GM23338 (cell line): ENCODE data around the gene OXT. TPM values are rescaled to one million over a fixed set of nuclear protein-coding genes. Genes with fewer than 3 reads are reported as not detected.

Source experiments
- ATAC-seq: fragments of 200-7000 bp; cut with Tn5 transposase; 3 replicates; pipeline ENCODE4 v1.9.1; 2020
- DNase-seq: peaks from one replicate; pipeline ENCODE4 v3.0.0-alpha.2; 2015; ENCODE audit warnings: low spot score
- H2AFZ ChIP-seq: fragments of 200-600 bp; sonication (generic); 2 replicates; pipeline ENCODE4 v1.8.0; 2016; ENCODE audit warnings: antibody characterized with exemption, mild to moderate bottlenecking, moderate library complexity
- H3F3A ChIP-seq: fragments of 200-600 bp; sonication (generic); replicated peaks from 2 replicates; pipeline ENCODE4 v1.8.0; 2017; ENCODE audit warnings: antibody characterized with exemption, mixed run types, low read depth
- H3K27ac ChIP-seq: fragments of 200-600 bp; sonication (generic); 2 replicates; pipeline ENCODE4 v1.6.1; 2016; ENCODE audit warnings: low read depth
- H3K27me3 ChIP-seq: fragments of 200-600 bp; sonication (generic); 2 replicates; pipeline ENCODE4 v1.8.0; 2016; ENCODE audit warnings: mild to moderate bottlenecking, mixed run types, moderate library complexity; ENCODE audit not compliant: insufficient read depth
- H3K36me3 ChIP-seq: fragments of 200-600 bp; sonication (generic); 2 replicates; pipeline ENCODE4 v1.8.0; 2016; ENCODE audit warnings: mild to moderate bottlenecking; ENCODE audit not compliant: insufficient read depth
- H3K4me1 ChIP-seq: fragments of 200-600 bp; sonication (generic); 2 replicates; pipeline ENCODE4 v1.8.0; 2016; ENCODE audit warnings: mild to moderate bottlenecking, moderate library complexity; ENCODE audit not compliant: insufficient read depth
- H3K4me2 ChIP-seq: fragments of 200-600 bp; sonication (generic); 2 replicates; pipeline ENCODE4 v1.7.1; 2017; ENCODE audit warnings: mixed run types
- H3K4me3 ChIP-seq: fragments of 200-600 bp; sonication (generic); 2 replicates; pipeline ENCODE4 v1.6.1; 2016; ENCODE audit warnings: mixed run types
- H3K79me2 ChIP-seq: fragments of 200-600 bp; sonication (generic); replicated peaks from 2 replicates; pipeline ENCODE4 v1.8.0; 2017; ENCODE audit warnings: mild to moderate bottlenecking; ENCODE audit not compliant: insufficient read depth
- H3K9me2 ChIP-seq: fragments of 200-600 bp; sonication (generic); 2 replicates; pipeline ENCODE4 v1.8.0; 2017; ENCODE audit not compliant: insufficient read depth
- H4K20me1 ChIP-seq: fragments of 200-600 bp; sonication (generic); replicated peaks from 2 replicates; pipeline ENCODE4 v1.8.0; 2017; ENCODE audit warnings: mild to moderate bottlenecking; ENCODE audit not compliant: insufficient read depth
- H3K27ac Mint-ChIP-seq: 2 replicates; pipeline ENCODE4 v1.8.0; 2020; ENCODE audit warnings: inconsistent platforms, mild to moderate bottlenecking, moderate library complexity, mixed read lengths
- H3K27me3 Mint-ChIP-seq: 3 replicates; pipeline ENCODE4 v1.8.0; 2022; ENCODE audit warnings: low read depth, mild to moderate bottlenecking, moderate library complexity, mixed read lengths, inconsistent platforms; ENCODE audit not compliant: insufficient read depth, poor library complexity
- H3K36me3 Mint-ChIP-seq: 3 replicates; pipeline ENCODE4 v1.8.0; 2021; ENCODE audit warnings: low read depth, mild to moderate bottlenecking, inconsistent platforms, moderate library complexity, mixed read lengths
- H3K4me1 Mint-ChIP-seq: 3 replicates; pipeline ENCODE4 v1.8.0; 2020; ENCODE audit warnings: mild to moderate bottlenecking, inconsistent platforms, mixed read lengths
- H3K4me3 Mint-ChIP-seq: 3 replicates; pipeline ENCODE4 v1.8.0; 2021; ENCODE audit warnings: moderate library complexity, mild to moderate bottlenecking, inconsistent platforms, mixed read lengths
- H3K9me3 Mint-ChIP-seq: 3 replicates; pipeline ENCODE4 v1.8.0; 2020; ENCODE audit warnings: moderate library complexity, mild to moderate bottlenecking, inconsistent platforms, mixed read lengths
- CREB1 ChIP-seq: fragments of 250-450 bp; sonication (Bioruptor Pico); IDR thresholded peaks from 2 replicates; pipeline ENCODE4 v1.5.0; 2020; ENCODE audit warnings: low read depth, mild to moderate bottlenecking, moderate library complexity
- EZH2phosphoT487 ChIP-seq: fragments of 200-600 bp; sonication (generic); IDR thresholded peaks from one replicate; pipeline ENCODE4 v1.8.1; 2018; ENCODE audit warnings: antibody characterized with exemption; ENCODE audit not compliant: unreplicated experiment
- STAT1 ChIP-seq: IDR thresholded peaks from one replicate; pipeline ENCODE4 v1.6.1; 2016; ENCODE audit warnings: antibody characterized with exemption; ENCODE audit not compliant: unreplicated experiment
- ZNF331 ChIP-seq: fragments of 250-450 bp; sonication (Bioruptor Pico); IDR thresholded peaks from 2 replicates; pipeline ENCODE4 v1.5.0; 2020; ENCODE audit warnings: low read depth, mild to moderate bottlenecking, moderate library complexity
- polyA plus RNA-seq: library from polyadenylated mRNA; unstranded; fragments of >200 nt; fragmentation: Nextera tagmentation; extraction: Ambion mirVana; gene quantifications from 2 replicates; pipeline ENCODE4 v1.2.1, GENCODE V29; 2016
- total RNA-seq: library from RNA; depleted of rRNA; stranded (reverse); fragments of >200 nt; shearing (Covaris generic); gene quantifications from 2 replicates; pipeline ENCODE4 v1.2.3, GENCODE V29; 2014
- TF ChIP-seq, protein P1 (sequence below): IDR thresholded peaks from 2 replicates; pipeline ENCODE4 v1.6.1; 2016; ENCODE audit warnings: antibody characterized with exemption
- TF ChIP-seq, protein P2 (sequence below), 2 experiments: fragments of 200-600 bp in 1 of 2; sonication (generic) in 1 of 2; conservative IDR thresholded peaks; 2 replicates each; pipeline versions ENCODE4 v1.5.1 to v1.6.1; 2016 to 2017; ENCODE audit warnings: antibody characterized with exemption in 2 of 2, low read depth in 2 of 2, mild to moderate bottlenecking in 2 of 2, moderate library complexity in 1 of 2
- TF ChIP-seq, protein P3 (sequence below): fragments of 250-450 bp; sonication (Bioruptor Pico); IDR thresholded peaks from 2 replicates; pipeline ENCODE4 v1.5.0; 2020; ENCODE audit warnings: mild to moderate bottlenecking, moderate library complexity

The OXT gene
- total and polyA plus RNA-seq, 2 experiments from 2014 or later: 1.5 TPM; not detected in 1

DNA sequence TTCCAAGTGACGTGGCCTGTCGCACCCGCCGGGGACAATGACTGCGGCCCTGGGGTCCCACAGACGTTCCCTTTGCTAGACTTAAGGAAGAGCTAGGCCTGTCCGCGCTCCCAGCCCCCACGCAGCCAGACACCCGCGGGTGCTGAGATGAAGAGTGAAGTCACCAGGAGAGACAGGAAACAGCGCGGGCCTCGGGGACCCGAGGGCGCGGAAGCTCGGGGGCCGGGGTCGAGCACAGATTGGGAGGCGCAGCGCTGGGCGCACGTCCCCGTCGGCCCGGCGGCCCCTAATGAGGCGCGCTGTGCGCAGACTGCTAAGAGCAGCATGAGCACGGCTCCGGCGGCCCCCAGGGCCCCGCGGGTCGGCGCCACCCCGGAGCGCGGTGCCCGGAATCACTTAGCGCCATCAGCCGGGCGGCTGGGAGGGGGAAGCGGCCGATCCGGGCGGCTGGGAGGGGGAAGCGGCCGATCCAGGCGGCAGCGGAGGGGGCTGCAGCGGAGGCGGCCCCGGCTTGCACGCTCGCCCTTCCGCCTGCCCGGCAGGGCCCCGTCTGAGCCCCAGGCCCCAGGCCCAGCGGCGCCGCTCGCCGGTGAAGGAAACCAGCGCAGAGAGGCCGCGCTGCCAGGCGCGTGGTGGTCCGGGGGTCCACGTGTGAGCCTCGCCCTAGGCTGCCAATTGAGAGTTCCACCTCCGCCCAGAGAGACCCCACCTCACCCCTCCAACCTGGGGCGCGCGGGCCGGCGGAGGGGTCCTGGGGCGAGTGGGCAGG is 21.4 kb downstream of the OXT start:
- peak overlapping the region; percentile 98 for H2AFZ ChIP-seq
- peaks cover 17% of the 10 kb centered on the region for H3K27me3 Mint-ChIP-seq

More for the DNA sequence above, 21.4 kb downstream of the OXT start:
- peaks cover 35% of the 10 kb centered on the region for H3K27me3 ChIP-seq
- peak overlapping the region; percentile 89 for H3K4me2 ChIP-seq
- H3K79me2 ChIP-seq: no peaks in the 10 kb centered on the region
- H4K20me1 ChIP-seq: no peaks in the 10 kb centered on the region
- H3K9me2 ChIP-seq: no peaks in the 10 kb centered on the region
- Mint-ChIP-seq H3K4me3 (peak overlapping the region; percentile 81), H3K4me1 (no peaks in the 10 kb centered on the region), H3K36me3 (no peaks in the 10 kb centered on the region), H3K27ac (no peak overlapping the region), H3K9me3 (no peaks in the 10 kb centered on the region)
- no peak for TF ChIP-seq EZH2phosphoT487
- TF ChIP-seq ZNF331 (CRISPR knock-in tag): no peak
- TF ChIP-seq, protein P1, sequence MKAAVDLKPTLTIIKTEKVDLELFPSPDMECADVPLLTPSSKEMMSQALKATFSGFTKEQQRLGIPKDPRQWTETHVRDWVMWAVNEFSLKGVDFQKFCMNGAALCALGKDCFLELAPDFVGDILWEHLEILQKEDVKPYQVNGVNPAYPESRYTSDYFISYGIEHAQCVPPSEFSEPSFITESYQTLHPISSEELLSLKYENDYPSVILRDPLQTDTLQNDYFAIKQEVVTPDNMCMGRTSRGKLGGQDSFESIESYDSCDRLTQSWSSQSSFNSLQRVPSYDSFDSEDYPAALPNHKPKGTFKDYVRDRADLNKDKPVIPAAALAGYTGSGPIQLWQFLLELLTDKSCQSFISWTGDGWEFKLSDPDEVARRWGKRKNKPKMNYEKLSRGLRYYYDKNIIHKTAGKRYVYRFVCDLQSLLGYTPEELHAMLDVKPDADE: no peak
- TF ChIP-seq, protein P2, sequence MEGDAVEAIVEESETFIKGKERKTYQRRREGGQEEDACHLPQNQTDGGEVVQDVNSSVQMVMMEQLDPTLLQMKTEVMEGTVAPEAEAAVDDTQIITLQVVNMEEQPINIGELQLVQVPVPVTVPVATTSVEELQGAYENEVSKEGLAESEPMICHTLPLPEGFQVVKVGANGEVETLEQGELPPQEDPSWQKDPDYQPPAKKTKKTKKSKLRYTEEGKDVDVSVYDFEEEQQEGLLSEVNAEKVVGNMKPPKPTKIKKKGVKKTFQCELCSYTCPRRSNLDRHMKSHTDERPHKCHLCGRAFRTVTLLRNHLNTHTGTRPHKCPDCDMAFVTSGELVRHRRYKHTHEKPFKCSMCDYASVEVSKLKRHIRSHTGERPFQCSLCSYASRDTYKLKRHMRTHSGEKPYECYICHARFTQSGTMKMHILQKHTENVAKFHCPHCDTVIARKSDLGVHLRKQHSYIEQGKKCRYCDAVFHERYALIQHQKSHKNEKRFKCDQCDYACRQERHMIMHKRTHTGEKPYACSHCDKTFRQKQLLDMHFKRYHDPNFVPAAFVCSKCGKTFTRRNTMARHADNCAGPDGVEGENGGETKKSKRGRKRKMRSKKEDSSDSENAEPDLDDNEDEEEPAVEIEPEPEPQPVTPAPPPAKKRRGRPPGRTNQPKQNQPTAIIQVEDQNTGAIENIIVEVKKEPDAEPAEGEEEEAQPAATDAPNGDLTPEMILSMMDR (conservative IDR thresholded peaks at IDR 0.05; ENCODE audit: low read depth in 2 of 2): no peak; a peak in 1 of 4 replicates
- no peak for TF ChIP-seq STAT1
- TF ChIP-seq, protein P3, sequence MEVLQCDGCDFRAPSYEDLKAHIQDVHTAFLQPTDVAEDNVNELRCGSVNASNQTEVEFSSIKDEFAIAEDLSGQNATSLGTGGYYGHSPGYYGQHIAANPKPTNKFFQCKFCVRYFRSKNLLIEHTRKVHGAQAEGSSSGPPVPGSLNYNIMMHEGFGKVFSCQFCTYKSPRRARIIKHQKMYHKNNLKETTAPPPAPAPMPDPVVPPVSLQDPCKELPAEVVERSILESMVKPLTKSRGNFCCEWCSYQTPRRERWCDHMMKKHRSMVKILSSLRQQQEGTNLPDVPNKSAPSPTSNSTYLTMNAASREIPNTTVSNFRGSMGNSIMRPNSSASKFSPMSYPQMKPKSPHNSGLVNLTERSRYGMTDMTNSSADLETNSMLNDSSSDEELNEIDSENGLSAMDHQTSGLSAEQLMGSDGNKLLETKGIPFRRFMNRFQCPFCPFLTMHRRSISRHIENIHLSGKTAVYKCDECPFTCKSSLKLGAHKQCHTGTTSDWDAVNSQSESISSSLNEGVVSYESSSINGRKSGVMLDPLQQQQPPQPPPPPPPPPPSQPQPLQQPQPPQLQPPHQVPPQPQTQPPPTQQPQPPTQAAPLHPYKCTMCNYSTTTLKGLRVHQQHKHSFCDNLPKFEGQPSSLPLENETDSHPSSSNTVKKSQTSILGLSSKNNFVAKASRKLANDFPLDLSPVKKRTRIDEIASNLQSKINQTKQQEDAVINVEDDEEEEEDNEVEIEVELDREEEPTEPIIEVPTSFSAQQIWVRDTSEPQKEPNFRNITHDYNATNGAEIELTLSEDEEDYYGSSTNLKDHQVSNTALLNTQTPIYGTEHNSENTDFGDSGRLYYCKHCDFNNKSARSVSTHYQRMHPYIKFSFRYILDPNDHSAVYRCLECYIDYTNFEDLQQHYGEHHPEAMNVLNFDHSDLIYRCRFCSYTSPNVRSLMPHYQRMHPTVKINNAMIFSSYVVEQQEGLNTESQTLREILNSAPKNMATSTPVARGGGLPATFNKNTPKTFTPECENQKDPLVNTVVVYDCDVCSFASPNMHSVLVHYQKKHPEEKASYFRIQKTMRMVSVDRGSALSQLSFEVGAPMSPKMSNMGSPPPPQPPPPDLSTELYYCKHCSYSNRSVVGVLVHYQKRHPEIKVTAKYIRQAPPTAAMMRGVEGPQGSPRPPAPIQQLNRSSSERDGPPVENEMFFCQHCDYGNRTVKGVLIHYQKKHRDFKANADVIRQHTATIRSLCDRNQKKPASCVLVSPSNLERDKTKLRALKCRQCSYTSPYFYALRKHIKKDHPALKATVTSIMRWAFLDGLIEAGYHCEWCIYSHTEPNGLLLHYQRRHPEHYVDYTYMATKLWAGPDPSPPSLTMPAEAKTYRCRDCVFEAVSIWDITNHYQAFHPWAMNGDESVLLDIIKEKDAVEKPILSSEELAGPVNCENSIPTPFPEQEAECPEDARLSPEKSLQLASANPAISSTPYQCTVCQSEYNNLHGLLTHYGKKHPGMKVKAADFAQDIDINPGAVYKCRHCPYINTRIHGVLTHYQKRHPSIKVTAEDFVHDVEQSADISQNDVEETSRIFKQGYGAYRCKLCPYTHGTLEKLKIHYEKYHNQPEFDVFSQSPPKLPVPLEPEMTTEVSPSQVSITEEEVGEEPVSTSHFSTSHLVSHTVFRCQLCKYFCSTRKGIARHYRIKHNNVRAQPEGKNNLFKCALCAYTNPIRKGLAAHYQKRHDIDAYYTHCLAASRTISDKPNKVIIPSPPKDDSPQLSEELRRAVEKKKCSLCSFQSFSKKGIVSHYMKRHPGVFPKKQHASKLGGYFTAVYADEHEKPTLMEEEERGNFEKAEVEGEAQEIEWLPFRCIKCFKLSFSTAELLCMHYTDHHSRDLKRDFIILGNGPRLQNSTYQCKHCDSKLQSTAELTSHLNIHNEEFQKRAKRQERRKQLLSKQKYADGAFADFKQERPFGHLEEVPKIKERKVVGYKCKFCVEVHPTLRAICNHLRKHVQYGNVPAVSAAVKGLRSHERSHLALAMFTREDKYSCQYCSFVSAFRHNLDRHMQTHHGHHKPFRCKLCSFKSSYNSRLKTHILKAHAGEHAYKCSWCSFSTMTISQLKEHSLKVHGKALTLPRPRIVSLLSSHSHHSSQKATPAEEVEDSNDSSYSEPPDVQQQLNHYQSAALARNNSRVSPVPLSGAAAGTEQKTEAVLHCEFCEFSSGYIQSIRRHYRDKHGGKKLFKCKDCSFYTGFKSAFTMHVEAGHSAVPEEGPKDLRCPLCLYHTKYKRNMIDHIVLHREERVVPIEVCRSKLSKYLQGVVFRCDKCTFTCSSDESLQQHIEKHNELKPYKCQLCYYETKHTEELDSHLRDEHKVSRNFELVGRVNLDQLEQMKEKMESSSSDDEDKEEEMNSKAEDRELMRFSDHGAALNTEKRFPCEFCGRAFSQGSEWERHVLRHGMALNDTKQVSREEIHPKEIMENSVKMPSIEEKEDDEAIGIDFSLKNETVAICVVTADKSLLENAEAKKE (CRISPR knock-in tag): no peak
- no peak for TF ChIP-seq CREB1 (CRISPR knock-in tag)
- ATAC-seq (peak; percentile 89), DNase-seq (peak; percentile 68)
- no peak overlapping the region for H3K27ac ChIP-seq
- peak overlapping the region; percentile 69 for H3K4me3 ChIP-seq
- H3F3A ChIP-seq: no peaks in the 10 kb centered on the region
- H3K36me3 ChIP-seq: no peaks in the 10 kb centered on the region; the same call in 1 of the 2 replicates
- no peaks in the 10 kb centered on the region for H3K4me1 ChIP-seq
